CD14-positive monocyte (primary cell): ENCODE results near the gene S100A6. TPM values are rescaled to one million over a fixed set of nuclear protein-coding genes. Genes with fewer than 3 reads are reported as not detected.

Experiments used
- DNase-seq, 3 donors: peaks; one replicate each; pipeline ENCODE4 v3.0.0-alpha.2; 2011 to 2022
- H2AFZ ChIP-seq: 2 replicates; pipeline ENCODE4 v1.6.0; 2012; ENCODE audit warnings: mild to moderate bottlenecking, low read depth, low read length, inconsistent platforms; ENCODE audit not compliant: insufficient read depth, poor library complexity, severe bottlenecking
- H3K27ac ChIP-seq, 2 donors: 1 replicate in 1 of 2; 2 replicates in 1 of 2; pipeline ENCODE4 v1.5.1; 2012 to 2013; ENCODE audit warnings: low read length in 2 of 2, control low read depth in 1 of 2, inconsistent platforms in 1 of 2, low read depth in 1 of 2, mild to moderate bottlenecking in 1 of 2
- H3K27me3 ChIP-seq, 2 donors: one replicate each; pipeline versions ENCODE4 v1.6.0 to v1.6.1; 2011 to 2013; ENCODE audit warnings: low read length in 2 of 2; ENCODE audit not compliant: control insufficient read depth in 2 of 2, insufficient read depth in 2 of 2
- H3K36me3 ChIP-seq, 2 donors: replicated peaks in 1 of 2; 1 replicate in 1 of 2; 2 replicates in 1 of 2; pipeline versions ENCODE4 v1.5.1 to v1.6.1; 2012 to 2013; ENCODE audit warnings: low read length in 2 of 2, control low read depth in 1 of 2, inconsistent platforms in 1 of 2, mild to moderate bottlenecking in 1 of 2; ENCODE audit not compliant: insufficient read depth in 2 of 2, control insufficient read depth in 1 of 2
- H3K4me1 ChIP-seq, 2 donors: 1 replicate in 1 of 2; 2 replicates in 1 of 2; pipeline versions ENCODE4 v1.5.1 to v1.6.1; 2012 to 2013; ENCODE audit warnings: low read length in 2 of 2, control low read depth in 1 of 2, inconsistent platforms in 1 of 2, mild to moderate bottlenecking in 1 of 2, moderate library complexity in 1 of 2; ENCODE audit not compliant: insufficient read depth in 2 of 2, control insufficient read depth in 1 of 2
- H3K4me2 ChIP-seq: replicated peaks from 2 replicates; pipeline ENCODE3; 2012; ENCODE audit warnings: low read length, moderate library complexity, mild to moderate bottlenecking; ENCODE audit not compliant: poor library complexity, severe bottlenecking; ENCODE audit errors: extremely low read depth
- H3K4me3 ChIP-seq, 3 experiments: fragments of 200-600 bp in 1 of 3; sonication (generic) in 1 of 3; replicated peaks in 1 of 3; 1 replicate in 2 of 3; 2 replicates in 1 of 3; pipeline ENCODE4 v1.5.1; 2011 to 2013; ENCODE audit warnings: low read length in 3 of 3, mild to moderate bottlenecking in 3 of 3, control low read depth in 2 of 3, low read depth in 2 of 3, inconsistent platforms in 1 of 3, moderate library complexity in 1 of 3
- H3K79me2 ChIP-seq: 2 replicates; pipeline ENCODE4 v1.6.0; 2012; ENCODE audit warnings: mild to moderate bottlenecking, control low read depth, inconsistent platforms, low read length, moderate library complexity; ENCODE audit not compliant: insufficient read depth
- H3K9ac ChIP-seq: 2 replicates; pipeline ENCODE4 v1.6.0; 2017; ENCODE audit warnings: low read length, mild to moderate bottlenecking; ENCODE audit not compliant: insufficient read depth, poor library complexity, severe bottlenecking
- H3K9me3 ChIP-seq, 2 donors: replicated peaks in 1 of 2; 1 replicate in 1 of 2; 2 replicates in 1 of 2; pipeline versions ENCODE4 v1.5.1 to v1.6.1; 2012 to 2013; ENCODE audit warnings: low read length in 2 of 2, control low read depth in 1 of 2; ENCODE audit not compliant: control insufficient read depth in 1 of 2, insufficient read depth in 1 of 2
- H4K20me1 ChIP-seq: 2 replicates; pipeline ENCODE4 v1.6.0; 2012; ENCODE audit warnings: mild to moderate bottlenecking, low read length, control low read depth, moderate library complexity; ENCODE audit not compliant: insufficient read depth
- H3K27ac Mint-ChIP-seq, 7 donors: one replicate each; pipeline ENCODE4 v1.8.0; 2020; ENCODE audit warnings: mild to moderate bottlenecking in 7 of 7, mixed read lengths in 7 of 7, moderate library complexity in 6 of 7, inconsistent platforms in 2 of 7
- H3K27me3 Mint-ChIP-seq, 3 donors: one replicate each; pipeline ENCODE4 v1.8.0; 2021 to 2022; ENCODE audit warnings: low read depth in 3 of 3, mild to moderate bottlenecking in 3 of 3, mixed read lengths in 3 of 3, moderate library complexity in 3 of 3, inconsistent platforms in 1 of 3
- H3K36me3 Mint-ChIP-seq, 2 donors: one replicate each; pipeline ENCODE4 v1.8.0; 2020; ENCODE audit warnings: mixed read lengths in 2 of 2, inconsistent platforms in 1 of 2, mild to moderate bottlenecking in 1 of 2
- H3K4me1 Mint-ChIP-seq: one replicate; pipeline ENCODE4 v1.8.0; 2020; ENCODE audit warnings: mild to moderate bottlenecking, mixed read lengths
- H3K4me3 Mint-ChIP-seq, 2 donors: one replicate each; pipeline ENCODE4 v1.8.0; 2020; ENCODE audit warnings: mild to moderate bottlenecking in 2 of 2, mixed read lengths in 2 of 2, moderate library complexity in 1 of 2
- H3K9me3 Mint-ChIP-seq, 7 donors: one replicate each; pipeline ENCODE4 v1.8.0; 2020 to 2022; ENCODE audit warnings: mixed read lengths in 7 of 7, mild to moderate bottlenecking in 6 of 7, moderate library complexity in 6 of 7, inconsistent platforms in 2 of 7
- CTCF ChIP-seq: fragments of 200-600 bp; IDR thresholded peaks from one replicate; pipeline ENCODE4 v1.8.0; 2022; ENCODE audit warnings: antibody characterized with exemption, mild to moderate bottlenecking
- WGBS: methylation state at CpG from one replicate; pipeline ENCODE4 v1.1.5; 2013; ENCODE audit warnings: missing lambda C conversion rate; ENCODE audit not compliant: insufficient coverage; 5-methylcytosine and 5-hydroxymethylcytosine counted together
- intact Hi-C, 2 donors: fragments of 100-400 bp; cut with micrococcal nuclease; formaldehyde crosslinking; loops; one replicate each; pipeline versions ENCODE4 v1.15.0 to v1.15.1; 2023
- polyA plus RNA-seq, 3 donors: library from polyadenylated mRNA; depleted of rRNA in 1 of 3; unstranded in 2 of 3; stranded (reverse) in 1 of 3; fragments of 300-500 nt in 2 of 3; fragments of >200 nt in 1 of 3; fragmentation: Illumina TruSeq in 2 of 3; gene quantifications; 1 replicate in 2 of 3; 2 replicates in 1 of 3; pipeline ENCODE4 v1.2.3, GENCODE V29; 2012 to 2021

Gene S100A6
- polyA plus RNA-seq, 3 donors: 1,242 to 5,004 (median 4,414) TPM

- WGBS: 73% methylated on average over 1 of the region's 3 CpGs
- Histone ChIP-seq H3K4me2 (no peak overlapping the region), H3K4me3 (no peak overlapping the region), H2AFZ (no peak overlapping the region), H3K79me2 (no peaks in the 10 kb centered on the region), H3K9ac (no peak overlapping the region), H3K4me1 (peaks cover 7 to 11% of the 10 kb centered on the region in 2 donors), H3K36me3 (no peaks in the 10 kb centered on the region), H3K9me3 (no peaks in the 10 kb centered on the region), H4K20me1 (no peaks in the 10 kb centered on the region), H3K27ac (no peak overlapping the region), H3K27me3 (no peaks in the 10 kb centered on the region)
- peaks cover 12% of the 10 kb centered on the region for H3K4me1 Mint-ChIP-seq
- H3K9me3 Mint-ChIP-seq: peaks cover 0 to 6% (median 0%) of the 10 kb centered on the region in 7 donors
- no peak overlapping the region for H3K27ac Mint-ChIP-seq
- no peaks in the 10 kb centered on the region for H3K36me3 Mint-ChIP-seq
- H3K4me3 Mint-ChIP-seq: no peak overlapping the region
- intact Hi-C loops: loop anchor here (10.0 kb wide), 2 partner anchors 46 to 214 kb away; partner anchors contain the start of genes S100A1 (in 1 of the 2) and S100A13 (in 1 of the 2)
- no peak for DNase-seq
- peaks cover 1 to 7% (median 2%) of the 10 kb centered on the region in 3 donors for H3K27me3 Mint-ChIP-seq
- TF ChIP-seq CTCF: no peak
Observed at GRCh38 chr1:153578936-153579335, 43.1 kb upstream of the S100A6 start.

- H3K36me3 ChIP-seq: no peaks in the 10 kb centered on the region
- H3K27ac ChIP-seq: no peak overlapping the region
- H3K9me3 Mint-ChIP-seq: peaks cover 0 to 6% (median 0%) of the 10 kb centered on the region in 7 donors
- H3K27me3 Mint-ChIP-seq: peaks cover 1 to 7% (median 2%) of the 10 kb centered on the region in 3 donors
- H3K27me3 ChIP-seq: no peaks in the 10 kb centered on the region
- H3K9me3 ChIP-seq: no peaks in the 10 kb centered on the region
- H3K36me3 Mint-ChIP-seq: no peaks in the 10 kb centered on the region
- TF ChIP-seq CTCF: no peak
- H3K4me3 ChIP-seq: no peak overlapping the region
- peaks cover 11 to 16% of the 10 kb centered on the region in 2 donors for H3K4me1 ChIP-seq
- intact Hi-C loops: loop anchor here (10.0 kb wide), 2 partner anchors 46 to 214 kb away; partner anchors contain the start of genes S100A1 (in 1 of the 2) and S100A13 (in 1 of the 2)
- H3K9ac ChIP-seq: no peak overlapping the region
- no peak overlapping the region for H2AFZ ChIP-seq
- no peak overlapping the region for H3K4me2 ChIP-seq
- DNase-seq: no peak
- H3K4me1 Mint-ChIP-seq: peaks cover 17% of the 10 kb centered on the region
- H3K79me2 ChIP-seq: no peaks in the 10 kb centered on the region
- H3K4me3 Mint-ChIP-seq: no peak overlapping the region
- no peaks in the 10 kb centered on the region for H4K20me1 ChIP-seq
- H3K27ac Mint-ChIP-seq: no peak overlapping the region
Observed at GRCh38 chr1:153578490-153578889, 42.7 kb upstream of the S100A6 start.
